Measurements from ENCODE around the gene RBM33.

The RBM33 gene

GRCh38 chr7:155680124-155680523 lies 35.7 kb downstream of the RBM33 start:
- Histone ChIP-seq H3K27ac (ENCODE audit: low read depth, low read length, poor library complexity, severe bottlenecking) (no peak overlapping the region), H3K79me2 (ENCODE audit: insufficient read depth, low read length) (peaks cover 81% of the 10 kb centered on the region), H3K9ac (ENCODE audit: low read length) (no peak overlapping the region), H3K9me2 (ENCODE audit: low read depth, low read length) (no peaks in the 10 kb centered on the region), H4K20me1 (ENCODE audit: insufficient read depth, low read length) (no peaks in the 10 kb centered on the region), H3K4me3 (ENCODE audit: low read depth, low read length, poor library complexity, severe bottlenecking) (no peak overlapping the region), H3K9me3 (ENCODE audit: low read length) (no peaks in the 10 kb centered on the region), H3F3A (ENCODE audit: insufficient read depth, low read length) (no peaks in the 10 kb centered on the region), H3K4me2 (ENCODE audit: low read length) (no peak overlapping the region), H2AFZ (ENCODE audit: low read length) (no peak overlapping the region), H3K36me3 (ENCODE audit: insufficient read depth, low read length) (peaks cover 91% of the 10 kb centered on the region), H3K27me3 (ENCODE audit: insufficient read depth, low read length) (no peaks in the 10 kb centered on the region), H3K4me1 (ENCODE audit: insufficient read depth, low read length, severe bottlenecking) (peaks cover 6% of the 10 kb centered on the region)
- TF ChIP-seq CTCF (IDR thresholded peaks at IDR 0.05; ENCODE audit: low read length): no peak
- no peak for TF ChIP-seq EZH2 (IDR thresholded peaks at IDR 0.05; ENCODE audit: borderline replicate concordance, low read length)

- H4K20me1 ChIP-seq (ENCODE audit: insufficient read depth, low read length): no peaks in the 10 kb centered on the region
- peaks cover 6% of the 10 kb centered on the region for H3K4me1 ChIP-seq (ENCODE audit: insufficient read depth, low read length, severe bottlenecking)
- peaks cover 6% of the 10 kb centered on the region for H3K9me3 ChIP-seq (ENCODE audit: low read length)
- H3K27ac ChIP-seq (ENCODE audit: low read depth, low read length, poor library complexity, severe bottlenecking): no peak overlapping the region
- H3F3A ChIP-seq (ENCODE audit: insufficient read depth, low read length): no peaks in the 10 kb centered on the region
- no peak overlapping the region for H3K9ac ChIP-seq (ENCODE audit: low read length)
- H3K27me3 ChIP-seq (ENCODE audit: insufficient read depth, low read length): no peaks in the 10 kb centered on the region
- H3K36me3 ChIP-seq (ENCODE audit: insufficient read depth, low read length): peaks cover 97% of the 10 kb centered on the region
- H3K79me2 ChIP-seq (ENCODE audit: insufficient read depth, low read length): peaks cover 81% of the 10 kb centered on the region
- no peak for TF ChIP-seq EZH2 (IDR thresholded peaks at IDR 0.05; ENCODE audit: borderline replicate concordance, low read length)
- TF ChIP-seq CTCF (IDR thresholded peaks at IDR 0.05; ENCODE audit: low read length): no peak
- H3K9me2 ChIP-seq (ENCODE audit: low read depth, low read length): no peaks in the 10 kb centered on the region
- no peak overlapping the region for H2AFZ ChIP-seq (ENCODE audit: low read length)
- H3K4me2 ChIP-seq (ENCODE audit: low read length): no peak overlapping the region
- no peak overlapping the region for H3K4me3 ChIP-seq (ENCODE audit: low read depth, low read length, poor library complexity, severe bottlenecking)
Measured at GRCh38 chr7:155680864-155681263, 36.4 kb downstream of the RBM33 start.

GRCh38 chr7:155681663-155682062 lies 37.2 kb downstream of the RBM33 start:
- no peak overlapping the region for H3K9ac ChIP-seq (ENCODE audit: low read length)
- H3K36me3 ChIP-seq (ENCODE audit: insufficient read depth, low read length): peaks cover 96% of the 10 kb centered on the region
- H3F3A ChIP-seq (ENCODE audit: insufficient read depth, low read length): no peaks in the 10 kb centered on the region
- H3K27ac ChIP-seq (ENCODE audit: low read depth, low read length, poor library complexity, severe bottlenecking): no peak overlapping the region
- peaks cover 10% of the 10 kb centered on the region for H3K9me3 ChIP-seq (ENCODE audit: low read length)
- H4K20me1 ChIP-seq (ENCODE audit: insufficient read depth, low read length): no peaks in the 10 kb centered on the region
- H2AFZ ChIP-seq (ENCODE audit: low read length): no peak overlapping the region
- no peak overlapping the region for H3K4me3 ChIP-seq (ENCODE audit: low read depth, low read length, poor library complexity, severe bottlenecking)
- H3K9me2 ChIP-seq (ENCODE audit: low read depth, low read length): no peaks in the 10 kb centered on the region
- no peak overlapping the region for H3K4me2 ChIP-seq (ENCODE audit: low read length)
- TF ChIP-seq EZH2 (IDR thresholded peaks at IDR 0.05; ENCODE audit: borderline replicate concordance, low read length): no peak
- no peak for TF ChIP-seq CTCF (IDR thresholded peaks at IDR 0.05; ENCODE audit: low read length)
- peaks cover 79% of the 10 kb centered on the region for H3K79me2 ChIP-seq (ENCODE audit: insufficient read depth, low read length)
- H3K4me1 ChIP-seq (ENCODE audit: insufficient read depth, low read length, severe bottlenecking): peaks cover 2% of the 10 kb centered on the region
- H3K27me3 ChIP-seq (ENCODE audit: insufficient read depth, low read length): no peaks in the 10 kb centered on the region
